ENCODE results near the gene FAM13A.

GRCh38 chr4:88937081-88937480 is 119.9 kb downstream of the FAM13A start:
- no peak for TF ChIP-seq CTCF (IDR thresholded peaks at IDR 0.05)
- no peak for TF ChIP-seq POLR2A (IDR thresholded peaks at IDR 0.05)

All from heart left ventricle (tissue), 13 donors.